GM10266 (cell line): ENCODE results near the gene AHNAK.

Experiments
- DNase-seq: peaks from one replicate; pipeline ENCODE4 v3.0.0; 2012; ENCODE audit errors: extremely low spot score
- TF ChIP-seq, protein P1 (sequence below): IDR thresholded peaks from 2 replicates; pipeline ENCODE4 v1.5.1; 2012; ENCODE audit warnings: mild to moderate bottlenecking, low read depth; ENCODE audit not compliant: control insufficient read depth, insufficient read depth; ENCODE audit errors: missing control alignments

The AHNAK gene

DNA sequence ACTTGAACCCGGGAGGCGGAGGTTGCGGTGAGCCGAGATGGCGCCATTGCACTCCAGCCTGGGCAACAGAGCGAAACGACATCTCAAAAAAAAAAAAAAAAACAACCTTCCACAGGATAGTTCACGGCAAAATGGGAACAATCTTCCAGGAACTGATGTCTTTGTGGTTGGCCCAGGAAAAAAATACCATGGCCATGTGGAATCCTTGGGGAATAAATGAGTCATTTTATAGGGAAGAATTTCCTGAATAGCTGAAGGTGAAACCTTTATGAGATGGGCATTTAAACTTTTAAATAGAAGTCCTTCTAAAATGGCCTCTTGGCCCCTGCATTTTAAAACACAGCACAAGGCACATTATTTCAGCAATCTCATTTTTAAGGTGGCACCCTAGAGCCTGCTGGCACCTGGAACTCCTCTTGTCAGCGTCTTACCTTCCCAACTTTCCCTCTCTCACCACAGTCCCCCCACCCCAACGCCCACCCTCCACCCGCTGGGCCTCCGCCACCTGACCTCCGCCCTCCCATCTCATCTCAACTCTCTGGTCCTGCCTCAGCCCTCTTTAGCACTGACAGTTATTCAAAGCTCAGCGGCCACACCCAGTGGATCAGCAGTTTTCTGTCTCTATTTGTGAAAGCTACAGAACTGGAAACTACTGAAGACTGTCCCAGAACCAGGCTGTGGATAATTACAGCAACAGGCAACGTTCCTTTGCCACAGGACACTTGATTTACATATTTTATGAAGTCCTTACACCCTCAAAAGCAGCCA lies 84.7 kb downstream of the AHNAK start:
- TF ChIP-seq, protein P1, sequence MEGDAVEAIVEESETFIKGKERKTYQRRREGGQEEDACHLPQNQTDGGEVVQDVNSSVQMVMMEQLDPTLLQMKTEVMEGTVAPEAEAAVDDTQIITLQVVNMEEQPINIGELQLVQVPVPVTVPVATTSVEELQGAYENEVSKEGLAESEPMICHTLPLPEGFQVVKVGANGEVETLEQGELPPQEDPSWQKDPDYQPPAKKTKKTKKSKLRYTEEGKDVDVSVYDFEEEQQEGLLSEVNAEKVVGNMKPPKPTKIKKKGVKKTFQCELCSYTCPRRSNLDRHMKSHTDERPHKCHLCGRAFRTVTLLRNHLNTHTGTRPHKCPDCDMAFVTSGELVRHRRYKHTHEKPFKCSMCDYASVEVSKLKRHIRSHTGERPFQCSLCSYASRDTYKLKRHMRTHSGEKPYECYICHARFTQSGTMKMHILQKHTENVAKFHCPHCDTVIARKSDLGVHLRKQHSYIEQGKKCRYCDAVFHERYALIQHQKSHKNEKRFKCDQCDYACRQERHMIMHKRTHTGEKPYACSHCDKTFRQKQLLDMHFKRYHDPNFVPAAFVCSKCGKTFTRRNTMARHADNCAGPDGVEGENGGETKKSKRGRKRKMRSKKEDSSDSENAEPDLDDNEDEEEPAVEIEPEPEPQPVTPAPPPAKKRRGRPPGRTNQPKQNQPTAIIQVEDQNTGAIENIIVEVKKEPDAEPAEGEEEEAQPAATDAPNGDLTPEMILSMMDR: no peak
- no peak for DNase-seq

DNA sequence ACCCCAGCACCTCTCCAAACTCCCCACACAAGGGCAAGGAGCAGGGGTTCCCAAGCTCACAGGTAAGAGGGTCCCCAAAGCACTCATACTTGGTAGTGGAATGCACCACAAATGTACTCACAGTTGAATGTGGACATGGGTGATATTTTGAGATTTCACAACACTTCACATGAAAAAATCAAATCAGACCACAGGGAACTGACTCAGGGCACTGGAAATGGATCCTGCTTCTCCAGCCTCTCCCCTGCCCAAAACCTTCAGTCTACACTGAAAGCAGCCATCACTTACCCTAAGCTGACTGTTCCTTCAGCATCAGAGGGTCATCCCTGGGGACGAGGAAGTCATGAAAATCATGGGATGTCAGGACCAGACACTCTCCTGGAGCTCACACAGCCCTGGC lies 87.5 kb downstream of the AHNAK start:
- no peak for DNase-seq
- TF ChIP-seq, protein P1: no peak

DNA sequence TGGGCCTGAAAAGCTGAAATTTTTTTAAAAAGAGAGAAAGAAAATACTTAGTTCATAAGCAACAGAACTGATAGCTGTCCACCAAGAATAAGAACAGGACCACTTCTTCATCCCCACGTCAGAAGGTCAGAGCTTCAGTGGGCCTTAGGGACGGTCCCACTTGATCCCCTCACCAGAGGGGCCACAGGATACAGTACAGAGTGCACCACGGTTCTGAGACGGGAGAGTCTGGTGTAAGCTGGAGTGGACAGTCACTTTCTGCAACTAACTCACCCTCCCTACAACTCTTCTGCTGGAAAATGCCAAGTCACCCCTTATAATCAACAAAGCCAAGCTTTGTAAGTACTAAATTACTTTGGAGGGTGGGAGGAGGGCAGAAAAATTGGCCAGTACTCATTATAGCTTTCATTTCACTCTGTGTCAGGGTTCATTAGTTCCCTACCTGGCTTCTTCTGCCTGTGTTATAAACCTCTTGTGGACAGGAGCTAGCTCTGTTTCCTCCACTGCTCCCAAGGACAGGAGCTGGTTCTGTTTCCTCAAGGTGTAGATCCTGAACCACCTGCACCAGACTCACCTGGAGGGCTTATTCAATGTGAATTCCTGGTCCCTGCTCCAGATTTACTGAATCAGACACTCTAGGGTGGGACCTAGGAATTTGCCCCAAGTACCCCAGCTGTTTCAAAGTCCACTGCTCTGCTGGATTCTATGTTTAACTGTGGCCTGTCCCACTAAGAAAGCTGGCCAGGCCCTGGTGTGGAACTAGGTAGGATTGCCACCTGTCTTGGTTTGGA lies 88.2 kb downstream of the AHNAK start:
- DNase-seq: no peak
- TF ChIP-seq, protein P1: no peak

DNA sequence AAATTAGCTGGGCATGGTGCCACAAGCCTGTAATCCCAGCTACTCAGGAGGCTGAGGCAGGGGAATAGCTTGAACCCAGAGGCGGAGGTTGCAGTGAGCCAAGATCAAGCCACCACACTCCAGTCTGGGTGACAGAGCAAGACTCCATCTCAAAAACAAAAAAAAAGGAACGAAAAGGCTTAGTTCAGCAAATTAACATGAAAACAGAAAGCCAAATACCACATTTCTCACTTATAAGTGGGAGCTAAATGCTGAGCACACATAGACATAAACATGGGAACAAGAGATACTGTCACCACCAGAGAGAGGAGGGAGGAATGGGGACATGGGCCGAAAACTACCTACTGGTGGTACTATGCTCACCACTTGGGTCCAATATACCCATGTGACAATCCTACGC lies 89.1 kb downstream of the AHNAK start:
- DNase-seq: no peak

DNA sequence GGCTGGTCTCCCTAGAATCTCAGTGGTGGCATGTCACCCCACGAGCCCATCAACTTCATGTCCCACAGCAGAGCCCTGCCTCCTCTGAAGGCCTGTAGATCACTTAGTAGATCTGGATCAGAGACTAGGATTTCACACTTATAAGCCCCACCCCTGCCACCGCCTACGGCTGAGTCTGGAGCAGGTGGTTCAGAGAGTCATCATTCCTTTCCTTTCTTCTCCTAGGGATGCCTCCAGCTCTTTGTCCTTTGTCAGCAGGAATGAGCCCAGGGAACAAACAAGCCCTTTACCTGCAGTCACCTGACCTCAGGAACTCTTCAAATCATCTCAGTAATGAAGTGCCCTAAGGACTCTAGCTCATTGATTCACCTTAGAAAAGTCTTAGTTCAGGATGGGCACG lies 90.0 kb downstream of the AHNAK start:
- DNase-seq: no peak
- TF ChIP-seq, protein P1: no peak

More for the DNA sequence above, 89.1 kb downstream of the AHNAK start:
- TF ChIP-seq, protein P1: no peak

DNA sequence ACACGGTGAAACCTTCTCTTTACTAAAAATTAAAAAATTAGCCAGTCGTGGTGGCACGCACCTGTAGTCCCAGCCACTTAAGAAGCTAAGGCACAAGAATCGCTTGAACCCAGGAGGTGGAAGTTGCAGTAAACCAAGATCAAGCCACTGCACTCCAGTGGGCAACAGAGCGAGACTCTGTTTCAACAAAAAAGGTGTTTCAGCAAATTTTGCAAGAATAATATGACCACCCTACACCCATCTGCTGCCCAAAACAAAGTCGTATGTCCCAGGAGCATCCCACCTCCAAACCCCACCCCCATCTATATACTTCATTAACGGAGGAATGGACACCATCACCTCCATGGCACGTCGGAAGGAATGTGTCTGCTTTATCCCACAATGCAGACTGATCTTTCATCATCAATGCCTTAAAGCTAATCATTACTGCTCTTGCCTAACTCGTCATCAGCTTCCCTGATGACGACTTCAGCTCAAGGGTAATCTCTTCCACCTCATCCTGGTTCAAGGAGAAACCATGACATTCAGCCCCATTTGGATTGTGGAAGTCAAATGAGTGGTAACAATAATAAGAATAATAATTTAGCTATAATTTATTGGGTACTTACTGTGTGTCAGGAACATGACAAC lies 93.7 kb downstream of the AHNAK start:
- no peak for DNase-seq
- TF ChIP-seq, protein P1: no peak
